ENCODE results near the gene BIRC2.

The BIRC2 gene

GRCh38 chr11:102427068-102427467, 80.1 kb downstream of the BIRC2 start:
- H3K27ac ChIP-seq = no peak overlapping the region
- TF ChIP-seq, protein P1, sequence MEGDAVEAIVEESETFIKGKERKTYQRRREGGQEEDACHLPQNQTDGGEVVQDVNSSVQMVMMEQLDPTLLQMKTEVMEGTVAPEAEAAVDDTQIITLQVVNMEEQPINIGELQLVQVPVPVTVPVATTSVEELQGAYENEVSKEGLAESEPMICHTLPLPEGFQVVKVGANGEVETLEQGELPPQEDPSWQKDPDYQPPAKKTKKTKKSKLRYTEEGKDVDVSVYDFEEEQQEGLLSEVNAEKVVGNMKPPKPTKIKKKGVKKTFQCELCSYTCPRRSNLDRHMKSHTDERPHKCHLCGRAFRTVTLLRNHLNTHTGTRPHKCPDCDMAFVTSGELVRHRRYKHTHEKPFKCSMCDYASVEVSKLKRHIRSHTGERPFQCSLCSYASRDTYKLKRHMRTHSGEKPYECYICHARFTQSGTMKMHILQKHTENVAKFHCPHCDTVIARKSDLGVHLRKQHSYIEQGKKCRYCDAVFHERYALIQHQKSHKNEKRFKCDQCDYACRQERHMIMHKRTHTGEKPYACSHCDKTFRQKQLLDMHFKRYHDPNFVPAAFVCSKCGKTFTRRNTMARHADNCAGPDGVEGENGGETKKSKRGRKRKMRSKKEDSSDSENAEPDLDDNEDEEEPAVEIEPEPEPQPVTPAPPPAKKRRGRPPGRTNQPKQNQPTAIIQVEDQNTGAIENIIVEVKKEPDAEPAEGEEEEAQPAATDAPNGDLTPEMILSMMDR (conservative IDR thresholded peaks at IDR 0.05; ENCODE audit: low read depth, low read length) = no peak
- peak overlapping the region; percentile 46; the same call in 1 of the 2 replicates for H3K4me2 ChIP-seq
- H2AFZ ChIP-seq (ENCODE audit: low read depth) = no peak overlapping the region
- H3K27me3 ChIP-seq (ENCODE audit: insufficient read depth, low read depth) = no peaks in the 10 kb centered on the region
- no peak overlapping the region for H3K4me3 ChIP-seq (IDR thresholded peaks at IDR 0.05; ENCODE audit: insufficient read depth, low read depth, low read length)
- H3K4me1 ChIP-seq (ENCODE audit: low read depth, poor library complexity, severe bottlenecking) = peaks cover 89% of the 10 kb centered on the region
- no peak overlapping the region for H3K9ac ChIP-seq
- no peaks in the 10 kb centered on the region for H3K36me3 ChIP-seq (ENCODE audit: insufficient read depth)
- no peaks in the 10 kb centered on the region for H4K20me1 ChIP-seq (ENCODE audit: insufficient read depth)
- H3K79me2 ChIP-seq (ENCODE audit: insufficient read depth, low read depth) = peaks cover 61% of the 10 kb centered on the region

All from KMS-11 (cell line).